ENCODE results near the gene IQCM.
A peak's percentile ranks its signal among the peaks of the same experiment; 100 is the strongest.

IQCM gene

DNA sequence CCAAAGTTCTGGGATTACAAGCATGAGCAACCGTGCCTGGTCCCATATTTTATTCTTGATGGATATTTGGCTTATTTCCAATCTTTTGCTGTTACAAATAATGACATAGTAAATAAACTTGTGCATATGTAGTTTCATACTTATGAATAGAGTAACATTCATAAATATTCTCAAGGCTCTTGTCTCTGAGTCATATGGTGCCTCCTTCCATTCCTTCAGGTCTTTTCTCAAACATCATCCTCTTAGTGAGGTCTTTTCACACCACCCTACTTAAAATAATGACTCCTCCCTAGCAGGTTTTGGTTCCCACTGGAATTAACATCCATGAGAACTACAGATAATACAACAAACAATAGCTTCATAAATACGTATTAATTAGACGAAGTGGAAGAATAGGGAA, 416.6 kb downstream of the IQCM start (continued):
- TF ChIP-seq CTCF (tag by site-specific recombination; IDR thresholded peaks at IDR 0.05) (no peak), MZF1 (tag by site-specific recombination; IDR thresholded peaks at IDR 0.05; ENCODE audit: borderline replicate concordance) (no peak), ZFP41 (tag by site-specific recombination; IDR thresholded peaks at IDR 0.05; ENCODE audit: borderline replicate concordance) (no peak), ZNF175 (tag by site-specific recombination; IDR thresholded peaks at IDR 0.05) (no peak), ZSCAN23 (tag by site-specific recombination; IDR thresholded peaks at IDR 0.05) (no peak), ZNF350 (tag by site-specific recombination; IDR thresholded peaks at IDR 0.05) (no peak), ZNF610 (tag by site-specific recombination; IDR thresholded peaks at IDR 0.05; ENCODE audit: borderline replicate concordance) (no peak), ZNF155 (tag by site-specific recombination; IDR thresholded peaks at IDR 0.05) (no peak)
- TF ChIP-seq, protein P1, sequence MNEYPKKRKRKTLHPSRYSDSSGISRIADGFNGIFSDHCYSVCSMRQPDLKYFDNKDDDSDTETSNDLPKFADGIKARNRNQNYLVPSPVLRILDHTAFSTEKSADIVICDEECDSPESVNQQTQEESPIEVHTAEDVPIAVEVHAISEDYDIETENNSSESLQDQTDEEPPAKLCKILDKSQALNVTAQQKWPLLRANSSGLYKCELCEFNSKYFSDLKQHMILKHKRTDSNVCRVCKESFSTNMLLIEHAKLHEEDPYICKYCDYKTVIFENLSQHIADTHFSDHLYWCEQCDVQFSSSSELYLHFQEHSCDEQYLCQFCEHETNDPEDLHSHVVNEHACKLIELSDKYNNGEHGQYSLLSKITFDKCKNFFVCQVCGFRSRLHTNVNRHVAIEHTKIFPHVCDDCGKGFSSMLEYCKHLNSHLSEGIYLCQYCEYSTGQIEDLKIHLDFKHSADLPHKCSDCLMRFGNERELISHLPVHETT (tag by site-specific recombination; IDR thresholded peaks at IDR 0.05): no peak

DNA sequence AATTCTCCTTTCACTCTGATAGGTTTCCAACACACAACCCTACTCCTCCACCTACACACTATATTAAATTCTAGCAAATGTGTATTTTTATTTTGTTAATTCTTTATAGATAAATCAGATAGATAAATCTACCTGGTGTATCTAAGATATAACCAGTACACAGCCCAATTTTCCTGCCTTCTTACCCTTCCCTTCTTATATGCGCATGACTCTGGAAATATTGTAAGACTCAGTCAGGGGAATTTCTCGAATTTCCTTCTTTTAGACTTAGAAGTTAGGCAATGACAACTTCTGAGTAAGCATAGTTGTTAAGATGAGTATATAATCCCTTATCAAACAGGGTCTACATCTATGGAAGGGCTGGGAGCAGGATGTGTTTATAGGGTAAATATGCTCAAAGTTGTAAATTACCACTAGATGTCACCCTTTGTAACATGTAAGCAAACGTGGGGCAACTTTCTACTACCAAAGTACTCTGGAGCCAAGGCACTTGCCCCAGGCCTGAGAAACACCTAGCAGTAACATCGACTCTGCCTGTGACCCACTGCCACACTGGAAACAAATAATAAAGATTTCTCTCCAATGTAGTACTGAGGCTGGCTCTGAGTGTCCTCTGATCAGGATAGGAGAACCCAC, 444.7 kb downstream of the IQCM start:
- no peaks in the 10 kb centered on the region for H3K36me3 ChIP-seq (ENCODE audit: control insufficient read depth in 2 of 2, insufficient read depth in 1 of 2, low read length in 2 of 2)
- POLR2A ChIA-PET: no interaction called here
- no peak overlapping the region for H3K27ac ChIP-seq (ENCODE audit: extremely low read depth, low read depth, low read length)
- no peak overlapping the region for H3K4me3 ChIP-seq (ENCODE audit: low read depth, low read length)
- TF ChIP-seq ATF2 (tag by site-specific recombination; IDR thresholded peaks at IDR 0.05; ENCODE audit: low read depth): no peak
- peak; percentile 21; the same call in 1 of the 2 replicates for TF ChIP-seq ZNF654 (tag by site-specific recombination; IDR thresholded peaks at IDR 0.05; ENCODE audit: low read depth)
- CTCF ChIA-PET: interaction anchor here (0.6 to 1.9 kb wide), 4 partner anchors 526 to 1676 kb away, joined by 3 to 7 read pairs (median 3); no protein-coding TSS in a partner anchor
- no peaks in the 10 kb centered on the region for H3K4me1 ChIP-seq (ENCODE audit: control insufficient read depth, insufficient read depth, low read length)
- no peaks in the 10 kb centered on the region for H3K9me3 ChIP-seq (ENCODE audit: control insufficient read depth, insufficient read depth, low read depth, low read length)

DNA sequence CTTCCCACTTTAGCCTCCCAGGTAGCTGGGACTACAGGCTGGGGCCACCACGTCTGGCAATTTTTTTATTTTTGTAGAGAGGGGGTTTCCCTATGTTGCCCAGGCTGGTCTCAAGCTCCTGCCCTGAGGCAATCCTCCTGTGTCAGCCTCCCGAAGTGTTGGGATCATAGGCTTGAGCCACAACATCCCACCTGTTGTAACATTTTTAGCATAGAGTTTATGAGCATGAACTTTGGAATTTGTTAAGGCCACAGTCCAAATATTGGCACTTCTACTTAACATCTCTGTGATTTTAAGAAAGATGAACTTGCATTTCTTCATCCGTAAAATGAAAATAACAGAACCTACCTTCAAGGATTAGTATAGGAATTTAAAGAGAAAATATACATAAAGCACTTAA, 445.6 kb downstream of the IQCM start:
- ChIA-PET CTCF (interaction anchor here (0.6 to 1.9 kb wide), 3 partner anchors 10 to 534 kb away, joined by 3 to 7 read pairs (median 3); no protein-coding TSS in a partner anchor), POLR2A (no interaction called here)
- H3K27ac ChIP-seq (ENCODE audit: extremely low read depth, low read depth, low read length): no peak overlapping the region
- no peak overlapping the region for H3K4me3 ChIP-seq (ENCODE audit: low read depth, low read length)
- no peaks in the 10 kb centered on the region for H3K9me3 ChIP-seq (ENCODE audit: control insufficient read depth, insufficient read depth, low read depth, low read length)
- H3K36me3 ChIP-seq (ENCODE audit: control insufficient read depth in 2 of 2, insufficient read depth in 1 of 2, low read length in 2 of 2): no peaks in the 10 kb centered on the region
- H3K4me1 ChIP-seq (ENCODE audit: control insufficient read depth, insufficient read depth, low read length): no peaks in the 10 kb centered on the region
- no peak for TF ChIP-seq ZXDB (tag by site-specific recombination; IDR thresholded peaks at IDR 0.05)
- no peak for TF ChIP-seq TCF7L2 (IDR thresholded peaks at IDR 0.05; ENCODE audit: borderline replicate concordance, low read depth, low read length)

DNA sequence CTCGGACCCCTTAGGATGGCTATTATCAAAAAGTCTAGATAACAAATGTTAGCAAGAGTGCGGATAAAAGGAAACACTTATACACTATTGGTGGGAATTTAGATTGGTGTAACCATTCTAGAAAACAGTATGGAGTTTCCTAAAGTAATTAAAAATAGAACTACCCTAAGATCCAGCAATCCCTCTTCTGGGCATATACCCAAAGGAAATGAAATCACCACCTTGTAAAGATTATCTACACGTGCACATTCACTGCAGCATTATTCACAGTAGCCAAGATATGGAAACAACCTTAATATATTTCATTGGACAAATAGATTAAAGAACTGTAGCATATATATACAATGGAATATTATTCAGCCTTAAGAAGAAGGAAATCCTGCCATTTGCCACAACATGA, 462.4 kb downstream of the IQCM start:
- Histone ChIP-seq H3K27ac (ENCODE audit: extremely low read depth, low read depth, low read length) (no peak overlapping the region), H3K36me3 (ENCODE audit: control insufficient read depth in 2 of 2, insufficient read depth in 1 of 2, low read length in 2 of 2) (no peaks in the 10 kb centered on the region), H3K4me3 (ENCODE audit: low read depth, low read length) (no peak overlapping the region), H3K4me1 (ENCODE audit: control insufficient read depth, insufficient read depth, low read length) (no peaks in the 10 kb centered on the region), H3K9me3 (ENCODE audit: control insufficient read depth, insufficient read depth, low read depth, low read length) (no peaks in the 10 kb centered on the region)
- ChIA-PET CTCF (no interaction called here), POLR2A (no interaction called here)
- TF ChIP-seq ZNF560 (tag by site-specific recombination; IDR thresholded peaks at IDR 0.05; ENCODE audit: borderline replicate concordance) (no peak), ZNF670 (tag by site-specific recombination; IDR thresholded peaks at IDR 0.05; ENCODE audit: low read depth) (no peak), ZNF621 (tag by site-specific recombination; IDR thresholded peaks at IDR 0.05) (no peak), ZNF362 (tag by site-specific recombination; IDR thresholded peaks at IDR 0.05) (no peak), HOXC10 (CRISPR knock-in tag; IDR thresholded peaks at IDR 0.05) (no peak), ZNF629 (tag by site-specific recombination; IDR thresholded peaks at IDR 0.05) (no peak), KLF9 (tag by site-specific recombination; IDR thresholded peaks at IDR 0.05; ENCODE audit: low read depth) (no peak), CTCF (tag by site-specific recombination; IDR thresholded peaks at IDR 0.05) (no peak), ZNF146 (tag by site-specific recombination; IDR thresholded peaks at IDR 0.05) (no peak), SP3 (tag by site-specific recombination; IDR thresholded peaks at IDR 0.05) (no peak)
